IPS DF 6.9 (cell line): ENCODE results near the gene RAB9A.

ENCODE experiments used
- DNase-seq: peaks from one replicate; pipeline ENCODE4 v3.0.0-alpha.2; 2013; ENCODE audit warnings: low read depth, low spot score
- H3K27ac ChIP-seq: one replicate; pipeline ENCODE4 v1.5.1; 2013; ENCODE audit warnings: low read length, control low read depth
- H3K27me3 ChIP-seq: 2 replicates; pipeline ENCODE4 v1.6.1; 2013; ENCODE audit warnings: mild to moderate bottlenecking, low read length; ENCODE audit not compliant: control insufficient read depth, insufficient read depth
- H3K36me3 ChIP-seq: 2 replicates; pipeline ENCODE4 v1.6.1; 2013; ENCODE audit warnings: low read length; ENCODE audit not compliant: control insufficient read depth, insufficient read depth
- H3K4me1 ChIP-seq: 2 replicates; pipeline ENCODE4 v1.6.1; 2013; ENCODE audit warnings: low read length; ENCODE audit not compliant: control insufficient read depth, insufficient read depth
- H3K4me3 ChIP-seq: 2 replicates; pipeline ENCODE4 v1.5.1; 2013; ENCODE audit warnings: mild to moderate bottlenecking, low read length
- H3K9me3 ChIP-seq: 2 replicates; pipeline ENCODE4 v1.6.1; 2013; ENCODE audit warnings: low read length, inconsistent platforms; ENCODE audit not compliant: control insufficient read depth, insufficient read depth
- WGBS: extraction: QIAGEN DNeasy Blood & Tissue Kit; methylation state at CpG from one replicate; pipeline ENCODE4 v1.1.7; 2013; ENCODE audit warnings: mixed read lengths, missing lambda C conversion rate; ENCODE audit not compliant: insufficient read length, insufficient coverage; 5-methylcytosine and 5-hydroxymethylcytosine counted together

Gene RAB9A

GRCh38 chrX:13759152-13759718 lies 70.3 kb downstream of the RAB9A start:
- no peak overlapping the region for H3K4me3 ChIP-seq
- H3K9me3 ChIP-seq = no peaks in the 10 kb centered on the region
- H3K36me3 ChIP-seq = no peaks in the 10 kb centered on the region
- no peak for DNase-seq
- no peak overlapping the region for H3K27ac ChIP-seq
- H3K27me3 ChIP-seq = no peaks in the 10 kb centered on the region
- H3K4me1 ChIP-seq = 0 out of 2 replicates have a peak, but pooled peaks cover 1% of the 10 kb centered on the region
- no CpG with 5 or more reads among the region's 8 CpGs for WGBS
